Hematopoietic multipotent progenitor cell treated with erythropoietin and hydrocortisone succinate and interleukin-3 and kit ligand, for 17 days (in vitro differentiated cells): ENCODE results near the gene CCR5AS.

ENCODE experiments used
- DNase-seq: peaks from one replicate; pipeline ENCODE4 v3.0.0-alpha.2; 2015; ENCODE audit warnings: low spot score

The CCR5AS gene

GRCh38 chr3:46429250-46429649, 22.4 kb upstream of the CCR5AS start:
- DNase-seq, result no peak

- DNase-seq, result peak; percentile 77
These were observed 21.3 kb upstream of the CCR5AS start for GRCh38 chr3:46427916-46428833.

- peak; percentile 48 for DNase-seq
These were observed 20.5 kb upstream of the CCR5AS start for GRCh38 chr3:46427404-46427803.

DNA sequence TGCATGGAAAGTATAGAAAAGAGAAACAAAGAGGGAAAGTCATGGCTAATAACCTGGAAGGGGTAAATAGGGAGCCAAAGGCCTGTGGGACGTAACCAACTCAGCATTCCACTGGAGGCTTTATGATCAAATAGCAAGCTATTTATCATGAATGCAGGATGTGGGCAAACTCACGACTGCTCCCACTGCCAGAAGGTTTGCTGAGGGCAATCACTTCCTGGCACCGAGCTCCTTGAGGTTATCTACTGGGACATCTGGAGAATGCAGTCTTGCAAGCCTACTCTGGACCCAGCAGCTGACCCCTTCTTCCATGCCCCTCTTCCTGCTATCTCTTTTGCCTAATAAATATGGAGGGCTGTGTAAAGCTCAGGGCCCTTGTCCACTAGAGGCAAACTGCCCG, 19.6 kb upstream of the CCR5AS start:
- DNase-seq, result peak; percentile 47

- DNase-seq, result no peak
These were observed 16.7 kb upstream of the CCR5AS start for GRCh38 chr3:46423588-46423987.

- no peak for DNase-seq
These were observed 15.8 kb upstream of the CCR5AS start for GRCh38 chr3:46422617-46423016.

DNA sequence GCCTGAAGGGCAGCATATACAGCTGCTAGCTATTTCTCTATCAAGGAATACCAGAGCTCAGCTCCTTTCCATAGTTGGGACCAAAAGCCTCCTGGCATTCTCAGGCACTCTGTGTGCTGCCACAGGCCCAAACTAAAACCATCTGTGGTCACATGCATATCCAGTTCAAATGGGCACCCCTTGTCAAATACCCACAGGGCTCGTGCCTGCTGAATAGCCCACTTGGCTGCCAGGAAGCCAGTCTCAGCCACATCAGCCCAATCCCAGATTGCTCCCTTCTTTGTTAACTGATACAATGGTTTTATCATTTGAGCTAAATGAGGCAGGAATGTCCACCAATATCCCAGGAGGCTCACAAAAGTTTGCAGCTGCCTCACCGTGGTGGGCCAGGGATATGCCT, 14.1 kb upstream of the CCR5AS start:
- DNase-seq, result no peak

DNA sequence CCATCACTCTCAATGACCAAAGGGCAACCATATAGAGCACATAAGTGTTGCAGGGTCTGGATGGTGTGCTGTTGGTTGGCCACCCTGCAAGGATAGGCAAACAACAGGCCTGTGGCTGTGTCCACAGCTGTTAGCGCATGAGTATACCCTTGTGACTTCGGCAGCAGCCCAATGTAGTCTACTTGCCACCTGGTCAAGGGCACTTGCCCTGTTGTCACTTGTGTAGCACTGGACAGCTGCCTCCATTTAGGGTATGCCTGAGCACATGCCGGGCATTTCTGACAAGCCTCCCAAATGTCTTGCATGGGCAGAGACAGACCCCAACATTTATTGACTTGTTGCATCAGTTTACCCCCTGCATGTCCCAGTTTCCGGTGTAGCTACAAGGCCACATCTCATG, 12.9 kb upstream of the CCR5AS start:
- no peak for DNase-seq

GRCh38 chr3:46417841-46418611, 11.2 kb upstream of the CCR5AS start:
- DNase-seq, result no peak

DNA sequence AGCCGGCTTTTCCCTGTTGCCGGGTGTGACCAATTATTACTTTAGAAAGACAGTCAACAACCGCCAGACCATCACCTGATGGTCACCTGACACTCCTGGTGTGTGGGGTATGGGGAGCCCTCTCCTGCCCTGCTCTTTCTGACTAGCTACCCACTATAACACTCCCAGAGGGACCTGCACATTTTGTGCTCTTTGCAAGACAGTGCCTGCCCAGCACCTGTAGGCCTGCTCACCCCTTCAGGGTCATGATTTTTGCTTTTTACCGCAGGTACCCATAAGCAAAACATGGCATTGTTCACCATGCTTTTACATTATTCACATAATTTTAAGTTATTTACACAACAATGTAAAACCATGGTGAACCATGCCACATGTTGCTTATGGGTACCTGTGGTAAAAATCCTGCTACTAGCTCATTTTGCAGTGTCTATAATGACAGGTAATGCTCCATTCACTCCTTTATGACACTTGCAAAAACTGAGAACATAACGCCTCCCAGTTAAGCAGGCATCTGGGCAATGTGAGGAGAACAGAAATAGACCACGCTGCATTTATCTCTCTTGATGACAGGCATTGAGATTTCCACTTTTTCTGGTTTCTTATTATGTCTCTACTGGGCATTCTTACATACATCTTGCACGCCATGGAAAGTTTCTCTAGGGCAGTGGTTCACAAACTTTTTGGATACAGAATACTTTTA, 10.1 kb upstream of the CCR5AS start:
- DNase-seq, result no peak

GRCh38 chr3:46416125-46416810, 9.4 kb upstream of the CCR5AS start:
- DNase-seq, result no peak

DNA sequence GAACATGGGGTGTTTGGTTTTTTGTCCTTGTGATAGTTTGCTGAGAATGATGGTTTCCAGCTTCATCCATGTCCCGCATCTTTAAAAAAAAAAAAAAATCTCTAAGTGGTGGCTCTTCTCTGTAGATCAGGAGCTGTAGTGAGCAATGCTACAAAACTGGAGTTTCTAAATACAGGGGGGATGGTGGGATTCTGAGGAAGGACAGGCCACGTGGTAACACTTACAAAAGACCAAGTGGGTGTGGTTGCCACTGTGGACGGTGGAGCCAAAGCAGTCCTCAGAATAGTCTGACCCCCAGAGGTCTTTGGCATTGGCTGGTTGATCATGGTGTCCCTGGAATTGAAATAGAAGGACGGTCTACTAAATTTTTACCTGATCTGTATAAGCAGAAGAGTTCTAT, 7.9 kb upstream of the CCR5AS start:
- no peak for DNase-seq

DNA sequence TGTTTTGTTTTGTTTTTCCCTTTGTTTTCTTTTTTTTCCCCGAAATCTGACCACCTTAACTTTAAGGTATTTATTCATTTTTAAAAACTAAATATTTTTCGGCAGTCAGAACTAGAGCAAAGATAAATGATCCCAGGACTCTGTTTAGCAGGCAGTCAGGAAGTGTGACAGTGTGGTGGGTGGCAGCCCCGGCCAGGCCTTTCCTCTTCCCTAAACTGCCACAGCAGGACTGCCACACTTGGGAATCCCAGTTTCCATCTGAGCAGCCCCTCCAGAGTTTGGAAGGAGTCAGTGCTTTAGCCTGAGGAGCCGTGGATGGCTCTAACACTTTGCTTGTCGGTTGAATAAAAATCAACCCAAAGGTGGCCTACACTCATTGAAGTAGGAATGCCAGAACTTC, 7.1 kb upstream of the CCR5AS start:
- no peak for DNase-seq

GRCh38 chr3:46412786-46413298, 6.0 kb upstream of the CCR5AS start:
- DNase-seq, result no peak

- DNase-seq, result no peak
These were observed 4.4 kb upstream of the CCR5AS start for GRCh38 chr3:46411271-46411670.

GRCh38 chr3:46410669-46411068, 3.8 kb upstream of the CCR5AS start:
- DNase-seq, result no peak

GRCh38 chr3:46409739-46410489, 3.0 kb upstream of the CCR5AS start:
- no peak for DNase-seq

- DNase-seq, result peak; percentile 45
These were observed 2.0 kb upstream of the CCR5AS start for GRCh38 chr3:46408853-46409252.

- peak; percentile 67 for DNase-seq
These were observed 1.1 kb upstream of the CCR5AS start for GRCh38 chr3:46407970-46408369.

DNA sequence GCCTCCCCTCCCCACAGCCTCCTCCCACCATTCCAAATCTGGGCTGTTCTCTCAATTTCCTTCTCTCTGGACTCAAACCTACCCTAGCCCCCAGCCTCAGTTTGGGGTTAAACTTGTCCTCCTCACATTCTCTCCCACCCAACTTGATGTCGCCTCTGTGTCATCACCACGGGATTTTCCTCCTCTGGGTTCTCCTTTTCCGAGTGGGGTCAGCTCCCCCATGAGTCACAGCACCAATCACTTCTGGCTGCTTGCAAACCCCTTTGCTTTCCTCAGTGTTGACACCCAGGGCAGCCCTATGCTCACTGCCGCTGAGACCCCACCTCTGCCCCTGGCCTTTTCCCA, 451 bp downstream of the CCR5AS start:
- no peak for DNase-seq
